HepG2 (cell line): ENCODE results near the gene RABGEF1. TPM values are rescaled to one million over a fixed set of nuclear protein-coding genes. Genes with fewer than 3 reads are reported as not detected.

Source experiments
- ATAC-seq: fragments of 200-7000 bp; cut with Tn5 transposase; 3 replicates; pipeline ENCODE4 v1.9.1; 2020; ENCODE audit warnings: mild to moderate bottlenecking, moderate library complexity
- BruUV-seq: library from RNA; stranded (reverse); fragments of 400-500 nt; replicated peaks from 2 replicates; lab custom pipeline; 2021; lab: Mats Ljungman, UMichigan
- CTCF ChIA-PET: fragments of 300-600 bp; formaldehyde crosslinking; extraction: SDS; loops from one replicate; lab custom pipeline; 2021; ENCODE audit warnings: low total read pairs, inconsistent platforms, low intra/inter-chr PET ratio; lab: Yijun Ruan, JAX
- POLR2A ChIA-PET: fragments of 350-600 bp; sonication (Branson Sonifier 250); formaldehyde crosslinking; loops from one replicate; lab custom pipeline; 2020; ENCODE audit warnings: antibody characterized with exemption, inconsistent platforms; lab: Yijun Ruan, JAX
- DNase-seq: peaks from one replicate; pipeline ENCODE4 v3.0.0-alpha.2; 2015; ENCODE audit warnings: low spot score
- FAIRE-seq: peaks from 3 replicates; lab custom pipeline; 2011; peaks lifted over from hg19 to GRCh38; lab: Jason Lieb, UNC
- H2AFZ ChIP-seq: one replicate; pipeline ENCODE4 v1.6.1; 2011; ENCODE audit warnings: low read length, inconsistent platforms
- H3K27ac ChIP-seq: fragments of 300-600 bp; 3 replicates; pipeline ENCODE4 v1.8.0; 2011; ENCODE audit warnings: mixed run types, mild to moderate bottlenecking, mixed read lengths, low read length, inconsistent platforms; ENCODE audit not compliant: insufficient read depth; ENCODE audit errors: extremely low read length
- H3K27me3 ChIP-seq, 2 experiments: fragments of 200-600 bp in 1 of 2; 2 replicates in 1 of 2; 3 replicates in 1 of 2; pipeline versions ENCODE4 v1.6.0 to v1.8.0; 2011; ENCODE audit warnings: low read length in 2 of 2, mild to moderate bottlenecking in 2 of 2, moderate library complexity in 2 of 2, inconsistent platforms in 1 of 2; ENCODE audit not compliant: insufficient read depth in 2 of 2, control insufficient read depth in 1 of 2
- H3K36me3 ChIP-seq, 2 experiments: fragments of 200-600 bp in 1 of 2; replicated peaks in 1 of 2; 2 replicates in 1 of 2; 3 replicates in 1 of 2; pipeline versions ENCODE4 v1.5.1 to v1.8.0; 2011; ENCODE audit warnings: low read length in 2 of 2, inconsistent platforms in 1 of 2; ENCODE audit not compliant: insufficient read depth in 2 of 2, control insufficient read depth in 1 of 2
- H3K4me1 ChIP-seq: 2 replicates; pipeline ENCODE4 v1.5.1; 2012; ENCODE audit warnings: low read length, inconsistent platforms; ENCODE audit not compliant: insufficient read depth
- H3K4me2 ChIP-seq: 2 replicates; pipeline ENCODE4 v1.6.0; 2011; ENCODE audit warnings: low read depth, low read length, inconsistent platforms
- H3K4me3 ChIP-seq, 3 experiments: fragments of 200-600 bp in 1 of 3; sonication (generic), shearing (Covaris generic) in 1 of 3; replicated peaks in 1 of 3; 2 replicates each; pipeline ENCODE4 v1.5.1; 2011 to 2016; ENCODE audit warnings: low read length in 3 of 3, inconsistent platforms in 2 of 3, low read depth in 2 of 3, mild to moderate bottlenecking in 2 of 3, control low read depth in 1 of 3, mixed read lengths in 1 of 3; ENCODE audit not compliant: insufficient read depth in 1 of 3
- H3K79me2 ChIP-seq: one replicate; pipeline ENCODE4 v1.6.1; 2011; ENCODE audit warnings: low read length, inconsistent platforms; ENCODE audit not compliant: insufficient read depth
- H3K9ac ChIP-seq: 2 replicates; pipeline ENCODE4 v1.6.0; 2011; ENCODE audit warnings: mild to moderate bottlenecking, low read depth, low read length, inconsistent platforms; ENCODE audit not compliant: insufficient read depth
- H3K9me3 ChIP-seq: 2 replicates; pipeline ENCODE4 v1.5.1; 2012; ENCODE audit warnings: mild to moderate bottlenecking, low read length
- H4K20me1 ChIP-seq: 2 replicates; pipeline ENCODE4 v1.6.0; 2011; ENCODE audit warnings: inconsistent platforms, mild to moderate bottlenecking, low read length, moderate library complexity; ENCODE audit not compliant: insufficient read depth
- CCDC6 ChIP-seq: sonication (generic); formaldehyde crosslinking; IDR thresholded peaks from 2 replicates; pipeline ENCODE4 v1.8.1; 2022; ENCODE audit warnings: mild to moderate bottlenecking, missing genetic modification reagents, moderate library complexity
- ELF3 ChIP-seq: IDR thresholded peaks from 2 replicates; pipeline ENCODE4 v1.6.1; 2016; ENCODE audit warnings: missing genetic modification reagents, missing compliant biosample characterization
- FOSL2 ChIP-seq: sonication (generic); formaldehyde crosslinking; IDR thresholded peaks from 2 replicates; pipeline ENCODE4 v1.4.0; 2020; ENCODE audit warnings: missing genetic modification reagents
- SNAPC2 ChIP-seq: sonication (generic); formaldehyde crosslinking; IDR thresholded peaks from 2 replicates; pipeline ENCODE4 v1.8.1; 2022; ENCODE audit warnings: mild to moderate bottlenecking, missing genetic modification reagents
- TRIM24 ChIP-seq: sonication (generic); formaldehyde crosslinking; IDR thresholded peaks from 2 replicates; pipeline ENCODE4 v1.8.0; 2022; ENCODE audit warnings: mild to moderate bottlenecking, missing genetic modification reagents
- ZNF263 ChIP-seq: sonication (generic); formaldehyde crosslinking; IDR thresholded peaks from 2 replicates; pipeline ENCODE4 v1.4.0; 2020; ENCODE audit warnings: missing genetic modification reagents
- ZNF34 ChIP-seq: sonication (generic); formaldehyde crosslinking; IDR thresholded peaks from 2 replicates; pipeline ENCODE4 v1.4.0; 2020; ENCODE audit warnings: mild to moderate bottlenecking, missing genetic modification reagents, borderline replicate concordance
- ZNF550 ChIP-seq: sonication (generic); formaldehyde crosslinking; IDR thresholded peaks from 2 replicates; pipeline ENCODE4 v1.4.0; 2020; ENCODE audit warnings: mild to moderate bottlenecking, missing genetic modification reagents, borderline replicate concordance
- ZNF761 ChIP-seq: sonication (generic); formaldehyde crosslinking; conservative IDR thresholded peaks from 2 replicates; pipeline ENCODE4 v1.4.0; 2020; ENCODE audit warnings: mild to moderate bottlenecking, missing genetic modification reagents
- ZNF772 ChIP-seq: sonication (generic); formaldehyde crosslinking; IDR thresholded peaks from 2 replicates; pipeline ENCODE4 v1.5.0; 2020; ENCODE audit warnings: mild to moderate bottlenecking, missing genetic modification reagents
- WGBS: methylation state at CpG from one replicate; pipeline ENCODE4 v1.1.6; 2017; ENCODE audit warnings: low lambda C conversion rate; 5-methylcytosine and 5-hydroxymethylcytosine counted together
- in situ Hi-C: cut with HindIII; loops from 2 replicates; pipeline ENCODE4 v1.10.0; 2017; ENCODE audit warnings: low pct_unique_long_range_greater_than_20kb; ENCODE audit not compliant: extremely low pct_ligation_motif_present
- intact Hi-C: fragments of 100-400 bp; cut with micrococcal nuclease; formaldehyde crosslinking; loops from one replicate; pipeline ENCODE4 v1.10.0; 2022; ENCODE audit not compliant: unreplicated experiment
- polyA plus RNA-seq, 8 experiments: library from polyadenylated mRNA; depleted of rRNA in 3 of 8; stranded (reverse) in 7 of 8; unstranded in 1 of 8; fragments of >200 nt; fragmentation: Illumina TruSeq in 4 of 8; extraction: Trizol in 4 of 8; gene quantifications; 2 replicates each; pipeline versions ENCODE4 v1.2.1 to v1.2.3, GENCODE V29; 2011 to 2016; ENCODE audit warnings: low read depth in 4 of 8, missing spikeins in 1 of 8, mixed read lengths in 1 of 8; ENCODE audit not compliant: insufficient read depth in 1 of 8
- total RNA-seq, 5 experiments: library from RNA; depleted of rRNA; stranded (reverse); fragments of >200 nt; fragmentation: Illumina TruSeq; extraction: Trizol; gene quantifications; 2 replicates each; pipeline ENCODE4 v1.2.3, GENCODE V29; 2016; ENCODE audit warnings: low read depth in 1 of 5
- TF ChIP-seq, protein P1 (sequence below): sonication (generic); formaldehyde crosslinking; IDR thresholded peaks from 2 replicates; pipeline ENCODE4 v1.4.0; 2020; ENCODE audit warnings: missing genetic modification reagents
- TF ChIP-seq, protein P2 (sequence below): sonication (generic); formaldehyde crosslinking; IDR thresholded peaks from 2 replicates; pipeline ENCODE4 v1.4.0; 2020; ENCODE audit warnings: missing genetic modification reagents
- TF ChIP-seq, protein P3 (sequence below): sonication (generic); formaldehyde crosslinking; IDR thresholded peaks from 2 replicates; pipeline ENCODE4 v1.5.1; 2020; ENCODE audit warnings: missing genetic modification reagents, mild to moderate bottlenecking, borderline replicate concordance

Gene RABGEF1
- total and polyA plus RNA-seq, 2 of the 13 experiments (the other 11 are each of a cell fraction or from before 2014, with no cell fraction given), result 22.7 to 35.3 TPM

DNA sequence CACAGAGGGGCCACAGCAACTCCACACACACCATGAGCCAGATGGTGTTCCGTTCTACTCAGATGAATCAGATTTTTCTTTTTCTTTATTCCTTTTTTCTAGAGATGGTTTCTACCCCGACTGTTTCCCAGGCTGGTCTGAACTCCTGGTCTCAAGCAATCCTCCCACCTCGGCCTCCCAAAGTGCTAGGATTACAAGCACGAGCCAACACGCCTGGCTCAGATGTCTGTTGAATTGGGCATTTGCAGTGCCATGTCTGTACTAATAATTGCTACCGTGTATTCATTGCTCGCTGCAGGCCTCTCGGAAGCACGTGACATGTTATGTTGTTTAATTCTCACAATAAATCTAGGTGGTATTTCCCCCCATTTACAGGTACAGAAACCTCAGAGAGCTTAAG lies 67.2 kb downstream of the RABGEF1 start:
- DNase-seq (no peak), FAIRE-seq (no peak), ATAC-seq (no peak)
- Histone ChIP-seq H3K27me3 (no peaks in the 10 kb centered on the region), H3K9ac (no peak overlapping the region), H3K27ac (no peak overlapping the region), H3K4me1 (no peaks in the 10 kb centered on the region), H4K20me1 (no peaks in the 10 kb centered on the region), H3K4me2 (no peak overlapping the region), H3K36me3 (peaks cover 27 to 76% of the 10 kb centered on the region in 2 experiments), H3K4me3 (no peak overlapping the region), H3K79me2 (no peaks in the 10 kb centered on the region), H2AFZ (no peak overlapping the region), H3K9me3 (no peaks in the 10 kb centered on the region)
- intact Hi-C loops, result no loop called here
- 99% methylated on average over 9 of the region's 9 CpGs for WGBS
- BruUV-seq, result no TSS peak
- CTCF ChIA-PET, result no interaction called here
- in situ Hi-C loops, result no loop called here
- POLR2A ChIA-PET, result no interaction called here
- TF ChIP-seq ELF3, result no peak
- TF ChIP-seq FOSL2 (CRISPR knock-in tag), result no peak
- no peak for TF ChIP-seq SNAPC2 (CRISPR knock-in tag)
- TF ChIP-seq CCDC6 (CRISPR knock-in tag), result no peak
- TF ChIP-seq ZNF34 (CRISPR knock-in tag), result no peak
- TF ChIP-seq ZNF761 (CRISPR knock-in tag), result no peak
- no peak for TF ChIP-seq ZNF772 (CRISPR knock-in tag)
- TF ChIP-seq, protein P1, sequence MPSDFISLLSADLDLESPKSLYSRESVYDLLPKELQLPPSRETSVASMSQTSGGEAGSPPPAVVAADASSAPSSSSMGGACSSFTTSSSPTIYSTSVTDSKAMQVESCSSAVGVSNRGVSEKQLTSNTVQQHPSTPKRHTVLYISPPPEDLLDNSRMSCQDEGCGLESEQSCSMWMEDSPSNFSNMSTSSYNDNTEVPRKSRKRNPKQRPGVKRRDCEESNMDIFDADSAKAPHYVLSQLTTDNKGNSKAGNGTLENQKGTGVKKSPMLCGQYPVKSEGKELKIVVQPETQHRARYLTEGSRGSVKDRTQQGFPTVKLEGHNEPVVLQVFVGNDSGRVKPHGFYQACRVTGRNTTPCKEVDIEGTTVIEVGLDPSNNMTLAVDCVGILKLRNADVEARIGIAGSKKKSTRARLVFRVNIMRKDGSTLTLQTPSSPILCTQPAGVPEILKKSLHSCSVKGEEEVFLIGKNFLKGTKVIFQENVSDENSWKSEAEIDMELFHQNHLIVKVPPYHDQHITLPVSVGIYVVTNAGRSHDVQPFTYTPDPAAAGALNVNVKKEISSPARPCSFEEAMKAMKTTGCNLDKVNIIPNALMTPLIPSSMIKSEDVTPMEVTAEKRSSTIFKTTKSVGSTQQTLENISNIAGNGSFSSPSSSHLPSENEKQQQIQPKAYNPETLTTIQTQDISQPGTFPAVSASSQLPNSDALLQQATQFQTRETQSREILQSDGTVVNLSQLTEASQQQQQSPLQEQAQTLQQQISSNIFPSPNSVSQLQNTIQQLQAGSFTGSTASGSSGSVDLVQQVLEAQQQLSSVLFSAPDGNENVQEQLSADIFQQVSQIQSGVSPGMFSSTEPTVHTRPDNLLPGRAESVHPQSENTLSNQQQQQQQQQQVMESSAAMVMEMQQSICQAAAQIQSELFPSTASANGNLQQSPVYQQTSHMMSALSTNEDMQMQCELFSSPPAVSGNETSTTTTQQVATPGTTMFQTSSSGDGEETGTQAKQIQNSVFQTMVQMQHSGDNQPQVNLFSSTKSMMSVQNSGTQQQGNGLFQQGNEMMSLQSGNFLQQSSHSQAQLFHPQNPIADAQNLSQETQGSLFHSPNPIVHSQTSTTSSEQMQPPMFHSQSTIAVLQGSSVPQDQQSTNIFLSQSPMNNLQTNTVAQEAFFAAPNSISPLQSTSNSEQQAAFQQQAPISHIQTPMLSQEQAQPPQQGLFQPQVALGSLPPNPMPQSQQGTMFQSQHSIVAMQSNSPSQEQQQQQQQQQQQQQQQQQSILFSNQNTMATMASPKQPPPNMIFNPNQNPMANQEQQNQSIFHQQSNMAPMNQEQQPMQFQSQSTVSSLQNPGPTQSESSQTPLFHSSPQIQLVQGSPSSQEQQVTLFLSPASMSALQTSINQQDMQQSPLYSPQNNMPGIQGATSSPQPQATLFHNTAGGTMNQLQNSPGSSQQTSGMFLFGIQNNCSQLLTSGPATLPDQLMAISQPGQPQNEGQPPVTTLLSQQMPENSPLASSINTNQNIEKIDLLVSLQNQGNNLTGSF (CRISPR knock-in tag), result no peak
- no peak for TF ChIP-seq ZNF263 (CRISPR knock-in tag)
- TF ChIP-seq TRIM24 (CRISPR knock-in tag), result no peak
- TF ChIP-seq, protein P2, sequence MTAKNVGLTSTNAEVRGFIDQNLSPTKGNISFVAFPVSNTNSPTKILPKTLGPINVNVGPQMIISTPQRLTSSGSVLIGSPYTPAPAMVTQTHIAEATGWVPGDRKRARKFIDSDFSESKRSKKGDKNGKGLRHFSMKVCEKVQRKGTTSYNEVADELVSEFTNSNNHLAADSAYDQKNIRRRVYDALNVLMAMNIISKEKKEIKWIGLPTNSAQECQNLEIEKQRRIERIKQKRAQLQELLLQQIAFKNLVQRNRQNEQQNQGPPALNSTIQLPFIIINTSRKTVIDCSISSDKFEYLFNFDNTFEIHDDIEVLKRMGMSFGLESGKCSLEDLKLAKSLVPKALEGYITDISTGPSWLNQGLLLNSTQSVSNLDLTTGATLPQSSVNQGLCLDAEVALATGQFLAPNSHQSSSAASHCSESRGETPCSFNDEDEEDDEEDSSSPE (CRISPR knock-in tag), result no peak
- TF ChIP-seq, protein P3, sequence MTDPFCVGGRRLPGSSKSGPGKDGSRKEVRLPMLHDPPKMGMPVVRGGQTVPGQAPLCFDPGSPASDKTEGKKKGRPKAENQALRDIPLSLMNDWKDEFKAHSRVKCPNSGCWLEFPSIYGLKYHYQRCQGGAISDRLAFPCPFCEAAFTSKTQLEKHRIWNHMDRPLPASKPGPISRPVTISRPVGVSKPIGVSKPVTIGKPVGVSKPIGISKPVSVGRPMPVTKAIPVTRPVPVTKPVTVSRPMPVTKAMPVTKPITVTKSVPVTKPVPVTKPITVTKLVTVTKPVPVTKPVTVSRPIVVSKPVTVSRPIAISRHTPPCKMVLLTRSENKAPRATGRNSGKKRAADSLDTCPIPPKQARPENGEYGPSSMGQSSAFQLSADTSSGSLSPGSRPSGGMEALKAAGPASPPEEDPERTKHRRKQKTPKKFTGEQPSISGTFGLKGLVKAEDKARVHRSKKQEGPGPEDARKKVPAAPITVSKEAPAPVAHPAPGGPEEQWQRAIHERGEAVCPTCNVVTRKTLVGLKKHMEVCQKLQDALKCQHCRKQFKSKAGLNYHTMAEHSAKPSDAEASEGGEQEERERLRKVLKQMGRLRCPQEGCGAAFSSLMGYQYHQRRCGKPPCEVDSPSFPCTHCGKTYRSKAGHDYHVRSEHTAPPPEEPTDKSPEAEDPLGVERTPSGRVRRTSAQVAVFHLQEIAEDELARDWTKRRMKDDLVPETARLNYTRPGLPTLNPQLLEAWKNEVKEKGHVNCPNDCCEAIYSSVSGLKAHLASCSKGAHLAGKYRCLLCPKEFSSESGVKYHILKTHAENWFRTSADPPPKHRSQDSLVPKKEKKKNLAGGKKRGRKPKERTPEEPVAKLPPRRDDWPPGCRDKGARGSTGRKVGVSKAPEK (CRISPR knock-in tag), result no peak
- TF ChIP-seq ZNF550 (CRISPR knock-in tag), result no peak
